ENCODE results near the gene NTPCR. TPM values are rescaled to one million over a fixed set of nuclear protein-coding genes. Genes with fewer than 3 reads are reported as not detected.
A peak's percentile ranks its signal among the peaks of the same experiment; 100 is the strongest.
"Not testable (repeated sequence)": the region's sequence is repeated elsewhere in the genome, so short reads cannot be mapped to it uniquely, and the experiment has no call there.

NTPCR gene
- total RNA-seq, 2 donors from 2014 or later, result 40.9 to 53.0 TPM

DNA sequence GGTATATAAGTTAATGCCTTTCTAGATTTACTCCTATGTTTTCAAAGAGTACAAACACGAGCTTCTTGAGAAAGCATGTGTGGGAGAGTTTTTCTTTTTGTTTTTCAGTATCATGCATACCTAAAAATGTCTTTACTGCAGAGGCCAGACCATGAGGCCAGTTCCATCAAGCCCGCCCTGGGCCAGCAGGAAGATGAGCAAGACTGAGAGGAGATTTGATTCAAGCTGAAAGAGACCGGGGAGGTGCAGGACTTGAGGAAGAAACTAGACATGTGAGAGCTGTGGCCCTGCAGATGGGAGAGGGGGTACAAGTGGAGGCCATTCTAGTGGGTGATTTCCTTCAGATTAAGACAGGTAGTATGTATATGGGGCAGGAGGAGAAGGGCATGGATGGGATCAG lies 33.4 kb upstream of the NTPCR start:
- no peaks in the 10 kb centered on the region for H3K4me1 Mint-ChIP-seq
- H3K27ac Mint-ChIP-seq, result no peak overlapping the region
- no peaks in the 10 kb centered on the region for H3K36me3 Mint-ChIP-seq (ENCODE audit: low read depth)
- peaks cover 4% of the 10 kb centered on the region for H3K9me3 Mint-ChIP-seq
- ATAC-seq (replicated peaks), result peak; percentile 45
- no peaks in the 10 kb centered on the region for H3K27me3 Mint-ChIP-seq
- no peak overlapping the region for H3K4me3 Mint-ChIP-seq

DNA sequence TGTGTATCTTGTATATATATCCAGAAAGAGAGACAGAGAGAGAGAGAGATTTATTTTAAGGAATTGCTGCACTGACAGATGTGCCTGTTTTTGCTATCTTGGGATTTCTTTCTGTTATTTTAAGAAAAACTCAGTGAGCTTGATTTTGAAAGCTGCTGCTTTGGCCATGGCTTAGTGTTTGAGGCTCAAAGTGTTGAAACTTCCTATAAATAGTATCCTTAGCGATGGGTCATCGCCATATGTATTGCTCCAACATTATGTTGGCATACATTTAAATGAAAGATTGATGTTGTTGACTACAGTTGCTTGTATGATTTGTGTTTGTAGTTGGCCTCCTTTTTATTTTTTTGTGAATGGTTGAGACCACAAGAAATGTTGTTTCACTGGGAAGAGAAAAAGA lies 29.0 kb upstream of the NTPCR start:
- H3K27ac Mint-ChIP-seq, result no peak overlapping the region
- H3K27me3 Mint-ChIP-seq, result no peaks in the 10 kb centered on the region
- peaks cover 31% of the 10 kb centered on the region for H3K4me1 Mint-ChIP-seq
- ATAC-seq (replicated peaks), result no peak
- H3K36me3 Mint-ChIP-seq (ENCODE audit: low read depth), result no peaks in the 10 kb centered on the region
- H3K4me3 Mint-ChIP-seq, result no peak overlapping the region
- peaks cover 7% of the 10 kb centered on the region for H3K9me3 Mint-ChIP-seq

DNA sequence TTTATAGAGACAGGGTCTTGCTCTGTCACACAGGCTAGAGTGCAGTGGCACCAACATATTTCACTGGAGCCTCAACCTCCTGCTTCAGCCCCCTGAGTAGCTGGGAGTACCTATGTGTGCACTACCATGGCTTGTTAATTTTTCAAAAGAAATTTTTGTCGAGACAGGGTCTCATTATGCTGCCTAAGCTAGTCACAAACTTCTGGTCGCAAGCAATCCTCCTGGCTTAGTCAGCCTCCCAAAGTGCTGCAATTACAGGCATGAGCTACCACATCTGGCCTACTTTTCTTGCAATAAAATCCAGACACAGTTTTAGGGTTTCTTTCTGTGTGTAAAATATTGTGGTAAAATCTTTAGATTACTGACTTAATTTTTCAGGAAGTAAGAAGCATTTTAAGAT lies 27.9 kb upstream of the NTPCR start:
- H3K4me3 Mint-ChIP-seq, result peak overlapping the region; percentile 67
- H3K4me1 Mint-ChIP-seq, result peaks cover 31% of the 10 kb centered on the region
- peak overlapping the region; percentile 89 for H3K27ac Mint-ChIP-seq
- no peaks in the 10 kb centered on the region for H3K36me3 Mint-ChIP-seq (ENCODE audit: low read depth)
- H3K9me3 Mint-ChIP-seq, result peaks cover 3% of the 10 kb centered on the region
- no peak for ATAC-seq (replicated peaks)
- no peaks in the 10 kb centered on the region for H3K27me3 Mint-ChIP-seq

DNA sequence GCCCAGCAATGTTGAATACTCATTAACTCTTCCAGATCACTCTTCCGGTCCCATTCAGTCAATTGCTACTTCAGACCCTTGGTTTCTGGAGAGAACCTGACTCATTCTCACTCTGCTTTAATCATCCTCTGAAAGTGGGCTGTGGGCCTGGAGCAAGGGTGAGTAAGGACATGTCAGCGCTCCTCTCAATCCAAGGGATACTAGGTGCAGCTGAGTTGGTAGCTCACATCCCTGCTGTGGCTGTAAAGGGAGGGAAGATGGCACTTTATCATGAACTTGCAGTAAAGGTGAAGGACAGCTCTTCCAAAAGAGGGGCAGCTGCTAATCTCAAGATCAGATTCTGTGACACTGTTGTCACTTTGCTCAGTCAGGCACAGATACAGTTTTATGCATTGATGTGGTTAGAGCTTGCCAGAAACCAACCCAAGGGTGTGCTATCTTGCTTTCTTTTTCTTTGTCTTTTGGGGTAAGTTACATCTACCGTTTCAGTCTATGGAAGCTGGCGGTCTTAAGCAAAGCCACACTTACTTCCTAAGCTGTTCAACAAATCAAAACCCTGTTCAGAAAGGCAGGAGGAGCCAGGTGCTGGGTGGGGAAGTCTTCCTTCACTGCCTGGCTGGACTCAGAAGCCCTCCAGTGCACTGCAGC lies 26.5 kb upstream of the NTPCR start:
- Mint-ChIP-seq H3K36me3 (ENCODE audit: low read depth) (no peaks in the 10 kb centered on the region), H3K4me1 (peaks cover 31% of the 10 kb centered on the region), H3K27me3 (no peaks in the 10 kb centered on the region), H3K27ac (peak overlapping the region; percentile 89), H3K4me3 (peak overlapping the region; percentile 67), H3K9me3 (peaks cover 3% of the 10 kb centered on the region)
- peak; percentile 98 for ATAC-seq (replicated peaks)

DNA sequence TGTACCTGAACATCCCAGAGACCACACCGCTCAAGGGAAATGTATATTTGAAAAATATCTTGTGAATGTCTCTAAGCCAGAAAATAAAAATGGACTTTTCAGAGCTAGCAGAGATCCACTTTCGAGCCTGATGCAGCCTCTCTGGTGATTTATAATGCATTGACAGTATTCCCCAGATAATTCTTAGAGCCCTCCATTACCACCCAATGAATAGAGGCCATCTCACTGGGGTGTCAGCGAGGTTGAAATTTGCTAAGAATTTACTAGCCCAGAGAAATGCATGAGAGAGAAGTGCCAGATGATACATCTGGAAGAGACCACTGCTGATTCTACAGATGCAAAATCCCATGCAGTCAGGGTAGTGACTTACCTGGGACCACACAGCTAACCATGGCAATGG lies 25.5 kb upstream of the NTPCR start:
- Mint-ChIP-seq H3K27me3 (no peaks in the 10 kb centered on the region), H3K9me3 (peaks cover 3% of the 10 kb centered on the region), H3K27ac (peak overlapping the region; percentile 42), H3K36me3 (ENCODE audit: low read depth) (no peaks in the 10 kb centered on the region), H3K4me1 (peaks cover 31% of the 10 kb centered on the region), H3K4me3 (peak overlapping the region; percentile 22)
- ATAC-seq (replicated peaks), result no peak

DNA sequence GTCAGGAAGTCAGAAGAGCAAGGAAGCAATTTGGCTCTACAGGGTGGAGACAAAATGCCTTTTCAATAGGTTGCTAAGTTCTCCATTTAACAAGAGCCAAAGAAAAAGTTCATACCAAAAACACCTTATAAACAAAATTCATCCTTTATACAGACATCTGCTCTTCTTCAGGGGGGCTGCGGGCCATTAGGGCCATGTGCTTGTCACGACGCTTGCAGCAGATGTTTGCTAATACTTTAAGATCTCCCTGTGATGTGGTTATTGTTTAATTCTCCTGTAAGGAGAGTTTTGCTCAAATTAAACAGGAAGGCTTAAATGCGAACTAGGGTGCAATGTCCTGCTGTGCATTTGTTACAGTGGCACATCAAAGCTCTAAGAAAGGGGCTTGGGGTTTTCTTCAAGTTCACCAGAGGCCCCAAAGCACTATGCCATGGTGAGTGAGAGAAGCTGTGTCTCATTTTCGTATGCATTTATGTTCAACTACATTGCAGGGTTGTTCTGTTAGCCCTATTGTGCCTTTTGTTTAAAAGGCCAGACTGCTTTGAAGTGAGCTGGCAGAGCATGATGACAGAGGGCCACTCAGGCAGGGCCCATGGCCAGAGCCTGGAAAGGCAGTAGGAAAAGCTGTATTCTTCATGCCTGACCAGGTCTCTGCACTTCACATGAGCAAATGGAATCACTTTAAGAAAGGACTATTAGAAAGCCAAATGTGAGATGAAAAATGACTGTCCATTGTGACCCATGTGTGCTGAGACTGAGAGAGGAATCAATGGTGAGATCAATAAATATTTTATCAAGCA lies 24.8 kb upstream of the NTPCR start:
- Mint-ChIP-seq H3K27ac (peak overlapping the region; percentile 42), H3K4me3 (peak overlapping the region; percentile 22), H3K36me3 (ENCODE audit: low read depth) (no peaks in the 10 kb centered on the region), H3K4me1 (peaks cover 31% of the 10 kb centered on the region), H3K27me3 (no peaks in the 10 kb centered on the region), H3K9me3 (peaks cover 3% of the 10 kb centered on the region)
- ATAC-seq (replicated peaks), result no peak

DNA sequence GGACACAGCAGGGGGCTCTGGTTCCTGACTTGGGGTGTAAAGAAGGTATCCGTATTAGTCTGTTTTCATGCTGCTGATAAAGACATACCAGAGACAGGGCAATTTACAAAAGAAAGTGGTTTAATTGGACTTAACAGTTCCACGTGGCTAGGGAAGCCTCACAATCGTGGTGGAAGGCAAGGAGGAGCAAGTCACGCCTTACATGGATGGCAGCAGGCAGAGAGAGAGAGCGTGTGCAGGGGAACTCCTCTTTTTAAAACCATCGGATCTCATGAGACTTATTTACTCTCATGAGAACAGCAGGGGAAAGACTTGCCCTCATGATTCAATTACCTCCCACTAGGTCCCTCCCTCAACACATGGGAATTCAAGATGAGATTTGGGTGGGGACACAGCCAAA lies 23.2 kb upstream of the NTPCR start:
- H3K9me3 Mint-ChIP-seq; H3K27me3 Mint-ChIP-seq; H3K4me3 Mint-ChIP-seq; H3K36me3 Mint-ChIP-seq (ENCODE audit: low read depth); ATAC-seq (replicated peaks); H3K27ac Mint-ChIP-seq: not testable (repeated sequence)
- peaks cover 31% of the 10 kb centered on the region for H3K4me1 Mint-ChIP-seq

DNA sequence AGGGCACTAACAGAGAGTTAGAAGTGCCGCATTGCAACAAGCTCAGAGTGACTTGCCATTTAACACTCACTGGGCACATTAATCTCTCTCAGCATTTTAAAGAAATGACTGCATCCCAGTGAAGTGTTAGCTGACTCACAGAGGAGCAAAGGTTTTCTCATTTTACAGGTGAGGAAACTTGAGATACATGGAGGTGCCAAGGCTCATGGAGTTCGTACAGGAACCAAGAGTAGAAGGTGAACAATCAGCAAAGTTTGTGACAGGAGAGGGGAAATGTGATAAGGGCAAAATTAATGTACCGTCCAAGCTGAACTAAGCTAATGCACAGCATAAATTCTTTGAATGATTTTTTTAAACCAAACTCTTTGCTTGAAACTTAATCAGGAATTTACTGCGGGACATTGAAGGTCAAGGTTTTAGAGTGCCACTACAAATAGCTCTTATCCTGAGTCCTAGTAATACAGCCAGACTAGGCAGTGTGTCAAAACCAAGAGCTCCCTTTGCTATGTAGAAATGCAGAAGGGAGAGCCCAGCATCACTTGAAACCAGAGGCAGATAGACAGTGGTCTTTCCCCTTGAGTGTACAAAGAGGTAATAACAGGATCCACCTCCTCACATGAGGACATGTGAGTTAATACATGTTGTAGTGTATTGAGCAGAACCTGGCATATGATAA lies 22.4 kb upstream of the NTPCR start:
- ATAC-seq (replicated peaks), result no peak
- Mint-ChIP-seq H3K27ac (no peak overlapping the region), H3K27me3 (no peaks in the 10 kb centered on the region), H3K4me3 (no peak overlapping the region), H3K9me3 (peaks cover under 1% of the 10 kb centered on the region), H3K36me3 (ENCODE audit: low read depth) (no peaks in the 10 kb centered on the region), H3K4me1 (peaks cover 28% of the 10 kb centered on the region)

DNA sequence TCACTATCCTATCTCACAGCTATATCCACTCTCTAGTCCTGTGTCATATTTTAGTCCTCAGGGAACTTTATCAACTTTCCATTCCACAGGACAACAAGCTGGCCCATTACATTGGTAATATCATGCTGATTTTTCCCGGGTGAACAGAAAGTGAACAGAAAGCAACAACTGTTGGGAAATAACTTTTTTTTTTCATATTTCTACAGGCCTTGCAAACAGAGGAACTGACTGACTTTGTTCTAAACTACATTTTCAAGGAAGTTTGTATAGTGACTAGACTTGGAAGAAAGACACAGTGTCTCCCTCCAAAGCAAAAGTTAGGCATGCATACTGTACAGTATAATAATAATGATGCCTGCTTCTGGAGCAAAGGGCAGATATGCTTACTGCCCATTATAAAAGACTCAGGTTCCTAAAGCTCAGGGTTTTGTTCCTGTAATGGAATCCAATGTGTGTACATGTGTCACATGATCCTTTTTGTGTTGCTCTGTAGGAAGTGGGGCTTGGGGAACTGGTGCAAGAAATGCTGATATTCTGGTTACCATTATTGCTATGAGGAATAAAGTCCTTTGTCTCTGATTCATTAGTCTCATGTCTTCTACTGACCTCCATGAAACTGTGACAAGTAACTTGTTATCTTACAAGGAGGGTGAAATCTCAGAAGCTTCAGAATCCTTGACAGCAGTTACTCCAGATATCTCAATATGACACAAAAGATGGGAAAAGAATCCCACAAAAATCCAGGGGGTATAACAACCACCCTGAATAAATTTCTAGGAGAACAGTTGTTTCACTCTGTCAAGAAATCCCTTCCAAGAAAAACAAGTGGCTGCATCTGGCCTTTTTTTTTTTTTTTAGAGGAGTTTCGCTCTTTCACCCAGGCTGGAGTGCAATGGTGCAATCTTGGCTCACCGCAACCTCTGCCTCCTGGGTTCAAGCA lies 17.7 kb upstream of the NTPCR start:
- Mint-ChIP-seq H3K4me3 (no peak overlapping the region), H3K27me3 (no peaks in the 10 kb centered on the region), H3K4me1 (no peaks in the 10 kb centered on the region), H3K36me3 (ENCODE audit: low read depth) (no peaks in the 10 kb centered on the region), H3K9me3 (no peaks in the 10 kb centered on the region), H3K27ac (no peak overlapping the region)
- no peak for ATAC-seq (replicated peaks)

DNA sequence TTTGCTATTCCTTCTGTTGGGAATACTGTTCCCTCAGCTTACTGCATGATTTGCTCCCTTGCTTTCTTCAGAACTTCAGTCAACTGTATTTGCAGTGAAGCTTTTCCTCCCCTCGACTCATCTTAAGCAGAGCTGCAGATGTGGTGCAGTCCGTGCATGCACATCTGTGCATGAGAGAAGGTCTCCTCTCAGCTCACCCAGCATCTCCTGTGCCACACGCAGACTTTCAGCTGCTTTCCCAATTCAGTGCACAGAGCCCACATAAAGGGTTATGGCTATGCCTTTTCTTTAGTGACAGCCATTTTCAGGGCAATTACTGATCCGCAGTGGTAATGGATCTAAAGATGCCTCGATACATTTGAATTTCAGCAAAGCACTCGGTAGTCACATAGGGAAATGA lies 13.5 kb upstream of the NTPCR start:
- Mint-ChIP-seq H3K4me1 (no peaks in the 10 kb centered on the region), H3K27ac (no peak overlapping the region), H3K27me3 (peaks cover 7% of the 10 kb centered on the region), H3K9me3 (peaks cover 4% of the 10 kb centered on the region), H3K4me3 (no peak overlapping the region), H3K36me3 (ENCODE audit: low read depth) (no peaks in the 10 kb centered on the region)
- ATAC-seq (replicated peaks), result no peak

DNA sequence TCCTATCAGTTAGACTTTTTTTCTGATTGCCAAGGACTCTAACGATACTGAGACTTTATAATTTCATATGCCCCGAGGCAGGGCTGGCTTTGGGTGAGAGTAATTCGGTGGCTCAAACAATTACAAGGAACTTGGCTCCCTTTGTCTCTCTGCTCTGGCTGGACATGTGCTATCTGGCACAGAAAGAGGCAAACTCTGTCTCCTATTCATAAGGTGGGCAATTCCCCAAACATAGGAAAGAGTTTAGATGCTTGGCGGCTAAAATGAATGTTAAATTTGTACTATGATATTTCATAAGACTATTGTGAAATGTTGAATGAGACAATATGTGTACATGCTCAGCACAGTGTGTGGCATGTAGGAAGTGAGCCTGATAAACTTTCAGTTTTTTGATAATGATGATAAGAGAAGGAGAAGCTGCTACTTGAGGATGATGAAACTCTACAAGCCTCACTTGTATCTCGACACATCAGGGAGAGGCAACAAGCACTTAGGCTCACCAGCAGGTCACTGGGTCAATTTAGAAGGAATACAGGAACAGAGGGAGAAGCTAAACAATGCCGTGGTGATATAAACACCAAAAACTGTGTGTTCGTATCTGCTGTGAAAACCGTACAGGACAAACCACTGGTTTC lies 12.6 kb upstream of the NTPCR start:
- H3K9me3 Mint-ChIP-seq, result peaks cover 4% of the 10 kb centered on the region
- no peak overlapping the region for H3K4me3 Mint-ChIP-seq
- H3K27me3 Mint-ChIP-seq, result peaks cover 7% of the 10 kb centered on the region
- no peak for ATAC-seq (replicated peaks)
- H3K4me1 Mint-ChIP-seq, result no peaks in the 10 kb centered on the region
- no peak overlapping the region for H3K27ac Mint-ChIP-seq
- H3K36me3 Mint-ChIP-seq (ENCODE audit: low read depth), result no peaks in the 10 kb centered on the region

DNA sequence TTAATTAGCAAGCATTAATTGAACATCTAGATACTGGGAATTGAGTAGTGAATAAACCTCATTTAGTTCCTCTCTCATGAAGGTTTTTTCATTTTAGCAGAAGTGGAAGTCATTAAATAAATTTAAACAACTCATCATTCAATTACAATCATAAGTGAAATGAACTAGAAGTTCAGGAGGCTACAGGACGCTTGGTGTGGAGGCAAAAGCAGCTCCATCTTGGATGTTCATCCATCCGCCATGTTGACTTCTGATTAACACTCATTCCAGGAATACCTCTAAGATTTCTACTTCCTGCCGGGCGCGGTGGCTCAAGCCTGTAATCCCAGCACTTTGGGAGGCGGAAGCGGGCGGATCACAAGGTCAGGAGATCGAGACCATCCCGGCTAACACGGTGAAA lies 11.5 kb upstream of the NTPCR start:
- no peak overlapping the region for H3K27ac Mint-ChIP-seq
- ATAC-seq (replicated peaks), result no peak
- peaks cover 9% of the 10 kb centered on the region for H3K4me1 Mint-ChIP-seq
- H3K36me3 Mint-ChIP-seq (ENCODE audit: low read depth), result no peaks in the 10 kb centered on the region
- H3K4me3 Mint-ChIP-seq, result no peak overlapping the region
- H3K9me3 Mint-ChIP-seq, result peaks cover 4% of the 10 kb centered on the region
- H3K27me3 Mint-ChIP-seq, result peaks cover 7% of the 10 kb centered on the region

DNA sequence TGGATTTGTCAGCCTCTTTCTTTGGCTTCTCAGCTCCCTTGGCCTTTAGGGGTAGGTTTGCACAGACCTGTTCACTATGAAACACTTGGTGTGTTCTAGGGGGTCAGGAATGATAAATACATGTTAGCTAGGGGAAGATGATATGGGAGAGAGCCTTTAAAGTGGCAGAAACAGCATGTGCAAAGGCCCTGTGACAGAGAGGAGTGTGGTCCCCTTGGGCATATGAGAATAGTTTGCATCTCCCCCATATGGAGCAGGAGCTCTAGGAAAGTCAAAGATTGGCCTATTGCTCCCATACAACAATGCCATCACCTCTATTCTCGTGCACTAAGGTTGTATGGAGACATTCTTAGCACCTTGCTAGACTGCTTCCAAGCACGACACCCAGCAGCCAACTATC lies 10.7 kb upstream of the NTPCR start:
- Mint-ChIP-seq H3K9me3 (peaks cover 4% of the 10 kb centered on the region), H3K27ac (no peak overlapping the region), H3K36me3 (ENCODE audit: low read depth) (no peaks in the 10 kb centered on the region), H3K27me3 (peaks cover 7% of the 10 kb centered on the region), H3K4me1 (peaks cover 15% of the 10 kb centered on the region), H3K4me3 (no peak overlapping the region)
- no peak for ATAC-seq (replicated peaks)

DNA sequence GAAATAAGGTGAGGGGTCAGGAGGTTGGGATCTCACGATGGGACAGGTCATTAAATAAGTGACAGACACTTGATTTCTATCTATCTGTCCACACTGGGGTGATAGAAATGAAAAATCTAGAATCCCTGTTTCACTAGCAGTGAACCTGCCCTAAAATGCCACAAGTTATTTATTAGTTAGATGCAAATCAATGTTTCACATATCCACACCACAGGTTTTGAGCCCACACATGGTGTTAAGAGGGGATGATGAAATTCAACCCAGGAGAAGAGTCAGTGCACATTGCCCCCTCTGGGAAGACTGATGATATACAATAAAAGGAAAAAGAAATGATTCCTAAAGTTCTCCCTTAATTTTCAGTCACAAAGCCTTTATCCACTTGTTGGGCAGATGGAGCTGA lies 10.1 kb upstream of the NTPCR start:
- Mint-ChIP-seq H3K4me1 (peaks cover 16% of the 10 kb centered on the region), H3K4me3 (no peak overlapping the region), H3K27me3 (peaks cover 7% of the 10 kb centered on the region), H3K27ac (no peak overlapping the region), H3K36me3 (ENCODE audit: low read depth) (no peaks in the 10 kb centered on the region), H3K9me3 (peaks cover 4% of the 10 kb centered on the region)
- no peak for ATAC-seq (replicated peaks)

All from activated T-helper 17 cell treated with anti-CD3 and anti-CD28 coated beads, Interleukin-2, amount 50 U/mL, for 72 hours (primary cell).